SK-N-SH (cell line): ENCODE results near the gene MBD6. TPM values are rescaled to one million over a fixed set of nuclear protein-coding genes. Genes with fewer than 3 reads are reported as not detected.
A peak's percentile ranks its signal among the peaks of the same experiment; 100 is the strongest.

Experiments
- CTCF ChIA-PET: fragments of 300-600, 350-600 bp; formaldehyde crosslinking; extraction: SDS; loops from one replicate; lab custom pipeline; 2021; lab: Yijun Ruan, JAX
- POLR2A ChIA-PET: fragments of 350-600 bp; sonication (Branson Sonifier 250); formaldehyde crosslinking; extraction: SDS; loops from one replicate; lab custom pipeline; 2020; ENCODE audit warnings: antibody characterized with exemption, inconsistent platforms; lab: Yijun Ruan, JAX
- DNase-seq: peaks from one replicate; pipeline ENCODE4 v3.0.0; 2012
- H2AFZ ChIP-seq: fragments of 200-600 bp; sonication (generic); 2 replicates; pipeline ENCODE4 v1.8.1; 2016; ENCODE audit warnings: antibody characterized with exemption, mild to moderate bottlenecking, low read depth
- H3F3A ChIP-seq: fragments of 200-600 bp; sonication (generic); replicated peaks from 2 replicates; pipeline ENCODE3; 2016; ENCODE audit warnings: antibody characterized with exemption, mild to moderate bottlenecking; ENCODE audit not compliant: insufficient read depth
- H3K27ac ChIP-seq, 2 experiments: fragments of 200-500 bp in 1 of 2; fragments of 200-600 bp in 1 of 2; sonication (Bioruptor generic) in 1 of 2; sonication (generic), shearing (Covaris generic) in 1 of 2; 2 replicates each; pipeline versions ENCODE4 v1.5.1 to v1.6.1; 2014 to 2016; ENCODE audit warnings: low read depth in 2 of 2, inconsistent platforms in 1 of 2, low read length in 1 of 2, mild to moderate bottlenecking in 1 of 2, mixed read lengths in 1 of 2
- H3K27me3 ChIP-seq: fragments of 200-600 bp; sonication (generic), shearing (Covaris generic); 2 replicates; pipeline ENCODE4 v1.6.1; 2016; ENCODE audit warnings: mixed run types; ENCODE audit not compliant: insufficient read depth
- H3K36me3 ChIP-seq, 2 experiments: fragments of 200-500 bp in 1 of 2; fragments of 200-600 bp in 1 of 2; sonication (Bioruptor generic) in 1 of 2; sonication (generic) in 1 of 2; replicated peaks in 1 of 2; 2 replicates each; pipeline versions ENCODE3 to v1.5.1; 2014 to 2016; ENCODE audit warnings: low read length in 1 of 2, mild to moderate bottlenecking in 1 of 2; ENCODE audit not compliant: insufficient read depth in 2 of 2, control insufficient read depth in 1 of 2
- H3K4me1 ChIP-seq, 2 experiments: fragments of 200-500 bp in 1 of 2; fragments of 200-600 bp in 1 of 2; sonication (Bioruptor generic) in 1 of 2; sonication (generic), shearing (Covaris generic) in 1 of 2; 2 replicates each; pipeline versions ENCODE4 v1.5.1 to v1.6.1; 2014 to 2016; ENCODE audit warnings: low read depth in 1 of 2, low read length in 1 of 2, mixed run types in 1 of 2; ENCODE audit not compliant: insufficient read depth in 2 of 2, control insufficient read depth in 1 of 2
- H3K4me2 ChIP-seq: fragments of 200-600 bp; sonication (generic), shearing (Covaris generic); 2 replicates; pipeline ENCODE4 v1.6.1; 2017; ENCODE audit warnings: mixed run types
- H3K4me3 ChIP-seq, 2 experiments: fragments of 200-500 bp in 1 of 2; fragments of 200-600 bp in 1 of 2; sonication (Bioruptor generic) in 1 of 2; sonication (generic), shearing (Covaris generic) in 1 of 2; 2 replicates each; pipeline versions ENCODE4 v1.5.1 to v1.8.1; 2014 to 2016; ENCODE audit warnings: low read depth in 2 of 2, inconsistent platforms in 1 of 2, low read length in 1 of 2, mild to moderate bottlenecking in 1 of 2, mixed read lengths in 1 of 2, moderate library complexity in 1 of 2
- H3K79me2 ChIP-seq: fragments of 200-600 bp; sonication (generic); 2 replicates; pipeline ENCODE4 v1.8.1; 2017; ENCODE audit warnings: mild to moderate bottlenecking; ENCODE audit not compliant: insufficient read depth
- H3K9ac ChIP-seq: fragments of 200-600 bp; sonication (generic); 2 replicates; pipeline ENCODE4 v1.6.1; 2017; ENCODE audit warnings: mixed run types
- H3K9me2 ChIP-seq: fragments of 200-600 bp; sonication (generic); 2 replicates; pipeline ENCODE4 v1.6.1; 2017; ENCODE audit warnings: mixed run types
- H3K9me3 ChIP-seq: fragments of 200-600 bp; sonication (generic); 2 replicates; pipeline ENCODE4 v1.6.1; 2017; ENCODE audit warnings: mixed run types, mild to moderate bottlenecking, moderate library complexity
- H4K20me1 ChIP-seq: fragments of 200-600 bp; sonication (generic); 2 replicates; pipeline ENCODE4 v1.6.1; 2017; ENCODE audit warnings: mild to moderate bottlenecking, mixed run types; ENCODE audit not compliant: insufficient read depth
- CHD2 ChIP-seq: fragments of 150-350 bp; IDR thresholded peaks from 2 replicates; pipeline ENCODE4 v1.6.1; 2018; ENCODE audit warnings: low read length; ENCODE audit not compliant: partially characterized antibody
- FOSL2 ChIP-seq: IDR thresholded peaks from 2 replicates; pipeline ENCODE4 v1.4.0; 2012; ENCODE audit warnings: low read depth, mild to moderate bottlenecking, moderate library complexity, borderline replicate concordance
- GATA2 ChIP-seq: sonication (generic); formaldehyde crosslinking; IDR thresholded peaks from 2 replicates; pipeline ENCODE4 v1.5.0; 2020; ENCODE audit warnings: mild to moderate bottlenecking, missing genetic modification reagents
- POLR2AphosphoS5 ChIP-seq: IDR thresholded peaks from 2 replicates; pipeline ENCODE4 v1.6.1; 2012; ENCODE audit warnings: low read depth, low read length
- RFX5 ChIP-seq: IDR thresholded peaks from 2 replicates; pipeline ENCODE4 v1.6.1; 2012; ENCODE audit warnings: mild to moderate bottlenecking, improper control_type of control experiment, low read length
- SIN3A ChIP-seq: IDR thresholded peaks from 2 replicates; pipeline ENCODE4 v1.6.1; 2012; ENCODE audit warnings: low read depth, mild to moderate bottlenecking, low read length, moderate library complexity, borderline replicate concordance
- TAF1 ChIP-seq: IDR thresholded peaks from 2 replicates; pipeline ENCODE4 v1.6.1; 2012; ENCODE audit warnings: low read depth, mild to moderate bottlenecking, low read length, moderate library complexity, borderline replicate concordance
- YY1 ChIP-seq: IDR thresholded peaks from 2 replicates; pipeline ENCODE4 v1.4.0; 2012; ENCODE audit warnings: low read depth, mild to moderate bottlenecking
- WGBS: methylation state at CpG from one replicate; pipeline ENCODE4 v1.1.6; 2017; ENCODE audit warnings: low lambda C conversion rate; 5-methylcytosine and 5-hydroxymethylcytosine counted together
- polyA plus RNA-seq, 3 experiments: library from polyadenylated mRNA; depleted of rRNA; stranded (reverse); fragments of >200 nt; gene quantifications; 2 replicates each; pipeline ENCODE4 v1.2.3, GENCODE V29; 2012
- TF ChIP-seq, protein P1 (sequence below): IDR thresholded peaks from 2 replicates; pipeline ENCODE4; 2012
- TF ChIP-seq, protein P2 (sequence below): fragments of 200-600 bp; sonication (generic); IDR thresholded peaks from 2 replicates; pipeline ENCODE4 v1.6.1; 2017; ENCODE audit warnings: antibody characterized with exemption, mild to moderate bottlenecking, moderate library complexity

MBD6 gene
- polyA plus RNA-seq, 1 of the 3 experiments (the other 2 are of a cell fraction), result 8.6 TPM

DNA sequence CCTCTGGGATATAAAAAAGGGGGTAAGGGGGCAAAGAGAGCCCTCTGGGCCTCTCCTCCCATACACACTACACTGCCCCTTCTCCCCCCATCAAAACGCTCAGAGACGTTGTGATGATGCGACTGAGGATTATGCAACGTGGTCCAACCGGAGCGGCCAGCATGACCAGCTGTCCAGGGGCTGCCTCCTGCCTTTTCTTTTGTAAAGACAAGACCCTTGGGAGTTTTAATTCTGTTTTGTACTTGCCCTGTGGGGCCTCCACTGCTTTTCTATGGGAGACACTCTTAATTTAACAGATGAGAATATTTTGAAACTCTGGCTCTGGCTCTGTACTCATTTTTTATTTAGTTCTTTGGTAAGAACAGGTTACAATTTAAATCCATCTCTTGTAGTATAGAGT is 7.2 kb downstream of the MBD6 start:
- WGBS, result 91% methylated on average over 6 of the region's 6 CpGs
- CTCF ChIA-PET, result interaction anchor here (0.6 to 1.6 kb wide), 4 partner anchors 30 to 103 kb away, joined by 3 to 4 read pairs (median 3); partner anchors contain the start of gene B4GALNT1

DNA sequence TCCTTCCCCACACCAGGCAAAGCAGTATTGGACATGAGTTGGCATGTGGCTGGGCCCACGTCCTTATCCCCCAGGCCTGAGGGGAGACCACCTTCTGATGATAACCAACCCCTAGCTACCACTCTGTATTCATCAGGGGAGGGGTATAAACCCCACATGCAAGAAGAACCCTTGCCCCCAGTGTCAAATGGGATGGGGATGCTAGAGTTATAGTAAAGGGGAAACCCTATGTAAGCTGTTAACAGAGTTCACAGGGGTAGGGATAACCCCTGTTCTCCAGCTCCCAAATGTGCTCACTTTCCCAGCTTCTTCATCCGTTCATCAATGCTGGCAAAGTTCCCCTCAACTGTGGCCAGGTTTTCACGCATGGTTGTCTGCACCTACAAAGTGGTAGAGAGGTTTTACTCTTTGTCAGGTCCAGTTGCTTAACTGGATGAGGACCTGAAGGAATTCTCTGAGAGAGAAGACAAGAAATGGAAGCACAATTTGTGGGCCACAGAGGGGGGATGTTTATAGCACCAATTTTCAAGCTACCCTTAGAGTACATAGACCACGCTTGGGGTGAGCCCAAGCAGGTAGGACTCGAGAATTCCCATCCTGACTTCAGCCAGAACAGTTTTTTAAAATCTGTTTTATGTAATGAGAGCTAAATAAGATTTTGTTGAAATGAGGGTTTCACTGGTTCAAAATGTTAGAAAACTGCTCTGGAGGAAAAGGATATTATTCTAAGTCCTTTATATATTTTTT is 7.9 kb downstream of the MBD6 start:
- H3K9ac ChIP-seq, result no peak overlapping the region
- H3K9me2 ChIP-seq, result no peaks in the 10 kb centered on the region
- no peak overlapping the region; a peak in 1 of 4 replicates for H3K27ac ChIP-seq
- TF ChIP-seq SIN3A (no peak), POLR2AphosphoS5 (peak; percentile 37; the same call in 1 of the 2 replicates)
- ChIA-PET POLR2A (interaction anchor here (0.6 to 2.8 kb wide), 4 partner anchors 9 to 130 kb away, joined by 3 to 11 read pairs (median 6); partner anchors contain the start of genes DDIT3 and DTX3), CTCF (interaction anchor here (0.6 to 2.1 kb wide), 6 partner anchors 10 to 102 kb away, joined by 3 to 5 read pairs (median 3); partner anchors contain the start of gene B4GALNT1)
- H3K27me3 ChIP-seq, result no peaks in the 10 kb centered on the region
- H3K4me3 ChIP-seq, result no peak overlapping the region
- H2AFZ ChIP-seq, result no peak overlapping the region
- no peak overlapping the region for H3K4me2 ChIP-seq
- no peaks in the 10 kb centered on the region; a peak in 1 of 4 replicates for H3K4me1 ChIP-seq
- peaks cover 55 to 91% of the 10 kb centered on the region in 2 experiments for H3K36me3 ChIP-seq
- peaks cover 11% of the 10 kb centered on the region for H3F3A ChIP-seq
- peaks cover 8% of the 10 kb centered on the region; the same call in 1 of the 2 replicates for H3K79me2 ChIP-seq
- DNase-seq, result no peak
- no peaks in the 10 kb centered on the region for H3K9me3 ChIP-seq
- H4K20me1 ChIP-seq, result peaks cover under 1% of the 10 kb centered on the region; the same call in 1 of the 2 replicates
- 97% methylated on average over 5 of the region's 5 CpGs for WGBS

More for the DNA sequence above, 7.2 kb downstream of the MBD6 start:
- H4K20me1 ChIP-seq, result peaks cover 3% of the 10 kb centered on the region; the same call in 1 of the 2 replicates
- POLR2A ChIA-PET, result interaction anchor here (0.6 to 2.6 kb wide), 2 partner anchors 10 to 75 kb away, joined by 3 to 10 read pairs; partner anchors contain the start of gene DTX3
- H3K9me2 ChIP-seq, result no peaks in the 10 kb centered on the region
- TF ChIP-seq, protein P1, sequence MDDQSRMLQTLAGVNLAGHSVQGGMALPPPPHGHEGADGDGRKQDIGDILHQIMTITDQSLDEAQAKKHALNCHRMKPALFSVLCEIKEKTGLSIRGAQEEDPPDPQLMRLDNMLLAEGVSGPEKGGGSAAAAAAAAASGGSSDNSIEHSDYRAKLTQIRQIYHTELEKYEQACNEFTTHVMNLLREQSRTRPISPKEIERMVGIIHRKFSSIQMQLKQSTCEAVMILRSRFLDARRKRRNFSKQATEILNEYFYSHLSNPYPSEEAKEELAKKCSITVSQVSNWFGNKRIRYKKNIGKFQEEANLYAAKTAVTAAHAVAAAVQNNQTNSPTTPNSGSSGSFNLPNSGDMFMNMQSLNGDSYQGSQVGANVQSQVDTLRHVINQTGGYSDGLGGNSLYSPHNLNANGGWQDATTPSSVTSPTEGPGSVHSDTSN, result no peak
- no peak for TF ChIP-seq YY1
- no peak for TF ChIP-seq GATA2 (CRISPR knock-in tag)
- no peak for TF ChIP-seq RFX5
- peaks cover 0 to 3% of the 10 kb centered on the region in 2 experiments; a peak in 1 of 4 replicates for H3K4me1 ChIP-seq
- no peak for DNase-seq
- no peaks in the 10 kb centered on the region for H3K9me3 ChIP-seq
- H3K4me3 ChIP-seq, result no peak overlapping the region
- H3K4me2 ChIP-seq, result no peak overlapping the region
- peaks cover 52 to 91% of the 10 kb centered on the region in 2 experiments for H3K36me3 ChIP-seq
- no peaks in the 10 kb centered on the region for H3K27me3 ChIP-seq
- H3K9ac ChIP-seq, result no peak overlapping the region
- H3K27ac ChIP-seq, result no peak overlapping the region
- H3K79me2 ChIP-seq, result peaks cover 10% of the 10 kb centered on the region
- peaks cover 11% of the 10 kb centered on the region for H3F3A ChIP-seq
- H2AFZ ChIP-seq, result no peak overlapping the region

DNA sequence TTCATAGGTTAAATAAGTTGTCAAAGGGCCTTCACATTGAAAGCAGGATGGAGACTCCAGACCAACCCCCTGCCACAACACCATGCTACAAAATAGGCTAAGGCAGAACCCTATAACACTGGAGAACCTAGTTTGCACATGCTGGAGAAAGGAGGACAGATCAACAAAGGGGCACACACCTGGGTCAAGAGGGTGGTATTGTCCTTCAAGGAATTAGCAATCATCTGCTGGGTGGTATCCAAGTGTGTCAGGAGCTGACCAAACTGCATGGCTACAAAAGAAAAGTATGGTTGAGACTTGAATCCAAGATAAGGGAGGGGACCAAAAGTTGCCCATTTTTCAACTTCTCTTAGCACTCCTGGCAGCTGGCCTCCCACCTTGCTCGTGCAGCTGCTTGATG is 9.2 kb downstream of the MBD6 start:
- H3K4me2 ChIP-seq, result no peak overlapping the region
- H4K20me1 ChIP-seq, result no peaks in the 10 kb centered on the region
- H3K4me3 ChIP-seq, result no peak overlapping the region
- H3K27ac ChIP-seq, result no peak overlapping the region
- H3K9me2 ChIP-seq, result no peaks in the 10 kb centered on the region
- H2AFZ ChIP-seq, result no peak overlapping the region
- no CpG with 5 or more reads among the region's 1 CpG for WGBS
- 0 out of 2 replicates have a peak, but pooled peaks cover under 1% of the 10 kb centered on the region for H3K79me2 ChIP-seq
- peaks cover 55 to 93% of the 10 kb centered on the region in 2 experiments for H3K36me3 ChIP-seq
- H3K9ac ChIP-seq, result no peak overlapping the region
- no peaks in the 10 kb centered on the region for H3K4me1 ChIP-seq
- no peaks in the 10 kb centered on the region for H3K27me3 ChIP-seq
- POLR2A ChIA-PET, result interaction anchor here (0.7 to 2.8 kb wide), 8 partner anchors 8 to 400 kb away, joined by 3 to 11 read pairs (median 5); partner anchors contain the start of genes DCTN2 and DDIT3
- CTCF ChIA-PET, result interaction anchor here (0.6 to 2.1 kb wide), 5 partner anchors 9 to 359 kb away, joined by 3 to 5 read pairs (median 5); partner anchors contain the start of gene B4GALNT1
- peaks cover 15% of the 10 kb centered on the region for H3F3A ChIP-seq
- DNase-seq, result no peak
- no peaks in the 10 kb centered on the region for H3K9me3 ChIP-seq
- TF ChIP-seq CHD2, result no peak
- TF ChIP-seq YY1, result no peak
- TF ChIP-seq, protein P2, sequence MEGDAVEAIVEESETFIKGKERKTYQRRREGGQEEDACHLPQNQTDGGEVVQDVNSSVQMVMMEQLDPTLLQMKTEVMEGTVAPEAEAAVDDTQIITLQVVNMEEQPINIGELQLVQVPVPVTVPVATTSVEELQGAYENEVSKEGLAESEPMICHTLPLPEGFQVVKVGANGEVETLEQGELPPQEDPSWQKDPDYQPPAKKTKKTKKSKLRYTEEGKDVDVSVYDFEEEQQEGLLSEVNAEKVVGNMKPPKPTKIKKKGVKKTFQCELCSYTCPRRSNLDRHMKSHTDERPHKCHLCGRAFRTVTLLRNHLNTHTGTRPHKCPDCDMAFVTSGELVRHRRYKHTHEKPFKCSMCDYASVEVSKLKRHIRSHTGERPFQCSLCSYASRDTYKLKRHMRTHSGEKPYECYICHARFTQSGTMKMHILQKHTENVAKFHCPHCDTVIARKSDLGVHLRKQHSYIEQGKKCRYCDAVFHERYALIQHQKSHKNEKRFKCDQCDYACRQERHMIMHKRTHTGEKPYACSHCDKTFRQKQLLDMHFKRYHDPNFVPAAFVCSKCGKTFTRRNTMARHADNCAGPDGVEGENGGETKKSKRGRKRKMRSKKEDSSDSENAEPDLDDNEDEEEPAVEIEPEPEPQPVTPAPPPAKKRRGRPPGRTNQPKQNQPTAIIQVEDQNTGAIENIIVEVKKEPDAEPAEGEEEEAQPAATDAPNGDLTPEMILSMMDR, result no peak
- TF ChIP-seq FOSL2, result no peak
- no peak for TF ChIP-seq TAF1
- TF ChIP-seq, all 33 proteins: peak for 0
